Pancreas (tissue), 10 donors: ENCODE measurements around the gene ZNF280A. TPM values are rescaled to one million over a fixed set of nuclear protein-coding genes. Genes with fewer than 3 reads are reported as not detected.

Source experiments
- ATAC-seq, 4 donors: fragments of 200-7000 bp; cut with Tn5 transposase; one replicate each; pipeline versions ENCODE4 v1.8.0 to v1.9.1; 2020; ENCODE audit warnings: mild to moderate bottlenecking in 4 of 4, moderate library complexity in 4 of 4
- DNase-seq, 6 donors: peaks; one replicate each; pipeline ENCODE4 v3.0.0-alpha.2; 2020
- FAIRE-seq: peaks from 2 replicates; lab custom pipeline; 2012; peaks lifted over from hg19 to GRCh38; lab: Jason Lieb, UNC
- H3K27ac ChIP-seq, 4 donors: fragments of 200-600 bp; sonication (generic); 1 replicate in 3 of 4; 2 replicates in 1 of 4; pipeline versions ENCODE4 v1.5.0 to v1.8.0; 2020
- H3K27me3 ChIP-seq, 4 donors: fragments of 200-600 bp; one replicate each; pipeline ENCODE4 v1.8.0; 2021
- H3K36me3 ChIP-seq, 3 donors: fragments of 200-600 bp; sonication (generic) in 1 of 3; one replicate each; pipeline versions ENCODE4 v1.5.0 to v1.8.0; 2020 to 2021
- H3K4me1 ChIP-seq, 3 donors: fragments of 200-600 bp; one replicate each; pipeline ENCODE4 v1.8.0; 2021
- H3K4me3 ChIP-seq, 4 donors: fragments of 200-600 bp; sonication (generic) in 2 of 4; one replicate each; pipeline versions ENCODE4 v1.5.0 to v1.8.0; 2020 to 2021
- H3K9me3 ChIP-seq, 4 donors: fragments of 200-600 bp; one replicate each; pipeline ENCODE4 v1.8.0; 2021
- WGBS, 2 donors: extraction: QIAGEN DNeasy Blood & Tissue Kit; methylation state at CpG; one replicate each; pipeline ENCODE4 v1.1.7; 2013; 5-methylcytosine and 5-hydroxymethylcytosine counted together
- intact Hi-C, 3 donors: fragments of 100-400 bp; cut with DNase I; formaldehyde crosslinking; loops; one replicate each; pipeline versions ENCODE4 v1.11.1 to v1.14.2; 2022
- polyA plus RNA-seq, 2 donors: library from polyadenylated mRNA; stranded (reverse); fragments of 200-250 nt; gene quantifications; one replicate each; pipeline ENCODE4 v1.2.3, GENCODE V29; 2013
- total RNA-seq, 6 donors: library from RNA; stranded (reverse); fragmentation: NEBNext Ultra II Directional in 4 of 6; extraction: Animal tissue kit (Norgen Biotek cat#: 25700) in 4 of 6; gene quantifications; one replicate each; pipeline versions ENCODE4 v1.2.1 to v1.2.4, GENCODE V29; 2021 to 2023
- TF ChIP-seq, protein P1 (sequence below), 4 donors: fragments of 200-600 bp; sonication (generic) in 3 of 4; IDR thresholded peaks; one replicate each; pipeline versions ENCODE4 v1.5.0 to v1.8.0; 2021; ENCODE audit warnings: antibody characterized with exemption in 4 of 4
- donor health status: healthy with polysubstance abuse.
- donor health status: DM: no; HTN: no; CAD: no; lungs with moderate emphysema.
- donor health status: DM: no; HTN: no; CAD: no.
- donor health status: control.
- donor health status: control.
- donor health status: Bipolar disorder and iron deficiency.
- donor health status: DM: yes; HTN: yes; CAD: no.
- donor health status: DM: no; HTN: no; CAD: no.
- donor health status: DM: no; HTN: no; CAD: no.
- donor health status: DM: yes; HTN: yes; CAD: no.

Gene ZNF280A
- total and polyA plus RNA-seq, 8 donors, result not detected

DNA sequence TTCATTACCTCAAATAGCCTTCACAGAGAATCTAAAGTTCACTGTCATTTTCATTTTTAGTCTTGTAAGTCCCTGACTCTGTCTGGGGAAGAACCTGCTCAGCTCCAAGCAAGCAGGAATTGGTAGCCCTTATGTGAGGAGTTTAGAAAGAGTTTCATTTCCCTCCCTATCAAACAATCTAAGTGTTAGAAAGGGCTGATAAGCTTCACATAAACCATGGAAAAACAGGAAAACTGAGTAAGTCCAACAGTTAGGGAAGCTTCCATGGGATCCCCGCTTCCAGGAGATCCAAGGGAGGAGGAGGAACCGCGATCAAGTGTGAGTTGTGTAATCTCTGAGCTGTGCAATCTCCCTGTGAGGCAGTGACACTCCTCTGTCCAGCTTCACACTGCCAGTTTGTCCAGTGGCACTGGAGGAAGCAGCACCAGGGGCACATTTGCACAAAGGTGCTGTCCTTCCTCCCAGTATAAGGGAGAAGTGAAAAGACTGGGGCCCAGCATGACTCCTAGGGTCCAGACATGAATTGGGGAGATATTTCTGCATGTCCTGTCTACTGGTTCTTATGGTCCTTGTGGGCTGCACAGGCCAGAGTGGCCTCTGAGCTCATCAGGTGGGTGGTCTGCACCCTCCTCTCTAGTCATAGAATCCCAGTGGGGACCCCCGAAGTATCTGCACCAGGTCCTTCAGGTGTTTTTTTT is 34.7 kb upstream of the ZNF280A start:
- FAIRE-seq (no peak), ATAC-seq (no peak), DNase-seq (no peak)
- Histone ChIP-seq H3K27me3 (no peaks in the 10 kb centered on the region), H3K4me3 (no peak overlapping the region), H3K4me1 (no peaks in the 10 kb centered on the region), H3K9me3 (no peaks in the 10 kb centered on the region), H3K27ac (no peak overlapping the region), H3K36me3 (no peaks in the 10 kb centered on the region)
- WGBS, 2 donors, result 67 to 81% methylated on average over 4 of the region's 4 CpGs
- intact Hi-C loops, result no loop called here
- TF ChIP-seq, protein P1, sequence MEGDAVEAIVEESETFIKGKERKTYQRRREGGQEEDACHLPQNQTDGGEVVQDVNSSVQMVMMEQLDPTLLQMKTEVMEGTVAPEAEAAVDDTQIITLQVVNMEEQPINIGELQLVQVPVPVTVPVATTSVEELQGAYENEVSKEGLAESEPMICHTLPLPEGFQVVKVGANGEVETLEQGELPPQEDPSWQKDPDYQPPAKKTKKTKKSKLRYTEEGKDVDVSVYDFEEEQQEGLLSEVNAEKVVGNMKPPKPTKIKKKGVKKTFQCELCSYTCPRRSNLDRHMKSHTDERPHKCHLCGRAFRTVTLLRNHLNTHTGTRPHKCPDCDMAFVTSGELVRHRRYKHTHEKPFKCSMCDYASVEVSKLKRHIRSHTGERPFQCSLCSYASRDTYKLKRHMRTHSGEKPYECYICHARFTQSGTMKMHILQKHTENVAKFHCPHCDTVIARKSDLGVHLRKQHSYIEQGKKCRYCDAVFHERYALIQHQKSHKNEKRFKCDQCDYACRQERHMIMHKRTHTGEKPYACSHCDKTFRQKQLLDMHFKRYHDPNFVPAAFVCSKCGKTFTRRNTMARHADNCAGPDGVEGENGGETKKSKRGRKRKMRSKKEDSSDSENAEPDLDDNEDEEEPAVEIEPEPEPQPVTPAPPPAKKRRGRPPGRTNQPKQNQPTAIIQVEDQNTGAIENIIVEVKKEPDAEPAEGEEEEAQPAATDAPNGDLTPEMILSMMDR (IDR thresholded peaks at IDR 0.05), result no peak

DNA sequence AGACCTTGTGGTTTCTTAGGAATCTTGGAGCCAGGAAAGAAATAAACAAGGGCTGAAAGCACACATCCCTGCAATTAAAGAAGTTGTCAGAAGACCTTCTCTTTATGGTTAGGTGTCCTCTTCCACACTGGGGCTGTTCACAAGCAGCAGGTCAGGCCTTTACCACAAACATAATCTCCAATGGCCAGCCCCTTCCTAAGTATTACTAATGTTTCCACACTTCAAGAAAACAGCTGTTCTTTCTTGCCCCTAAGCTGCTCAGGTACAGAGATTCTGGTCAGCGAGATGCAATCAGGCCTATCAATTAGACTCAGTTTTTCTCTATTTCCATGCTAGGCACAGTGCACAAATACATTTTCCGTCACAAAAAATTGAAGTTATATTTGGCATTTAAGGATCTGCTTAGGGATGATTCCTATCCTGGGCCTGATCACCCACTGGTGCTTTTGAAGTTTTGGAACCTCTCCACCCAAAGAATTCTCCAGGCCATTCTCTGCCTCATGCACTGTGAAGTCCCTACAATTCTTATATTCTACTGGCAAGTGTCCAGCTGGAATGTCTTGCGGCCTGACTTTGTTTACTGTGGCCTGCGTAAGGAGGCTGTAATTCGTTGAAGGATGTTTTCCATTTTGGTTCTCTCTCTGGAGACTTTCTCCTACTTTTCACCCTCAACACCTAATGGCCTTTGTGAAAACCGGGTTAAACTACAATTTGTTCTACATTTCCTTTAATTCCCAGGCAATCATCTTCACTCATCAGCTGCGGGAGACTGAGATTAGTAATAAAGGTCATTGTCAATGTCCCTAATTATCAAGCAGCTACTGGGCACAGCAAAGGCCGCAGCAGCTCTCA is 33.9 kb upstream of the ZNF280A start:
- H3K27me3 ChIP-seq, result no peaks in the 10 kb centered on the region
- TF ChIP-seq, protein P1 (IDR thresholded peaks at IDR 0.05), result no peak
- no peaks in the 10 kb centered on the region for H3K4me1 ChIP-seq
- no peak for ATAC-seq
- H3K27ac ChIP-seq, result no peak overlapping the region
- H3K4me3 ChIP-seq, result no peak overlapping the region
- DNase-seq, result no peak
- FAIRE-seq, result no peak
- intact Hi-C loops, result no loop called here
- no peaks in the 10 kb centered on the region for H3K36me3 ChIP-seq
- WGBS, 2 donors, result 63 to 67% methylated on average over 8 of the region's 8 CpGs
- H3K9me3 ChIP-seq, result no peaks in the 10 kb centered on the region

DNA sequence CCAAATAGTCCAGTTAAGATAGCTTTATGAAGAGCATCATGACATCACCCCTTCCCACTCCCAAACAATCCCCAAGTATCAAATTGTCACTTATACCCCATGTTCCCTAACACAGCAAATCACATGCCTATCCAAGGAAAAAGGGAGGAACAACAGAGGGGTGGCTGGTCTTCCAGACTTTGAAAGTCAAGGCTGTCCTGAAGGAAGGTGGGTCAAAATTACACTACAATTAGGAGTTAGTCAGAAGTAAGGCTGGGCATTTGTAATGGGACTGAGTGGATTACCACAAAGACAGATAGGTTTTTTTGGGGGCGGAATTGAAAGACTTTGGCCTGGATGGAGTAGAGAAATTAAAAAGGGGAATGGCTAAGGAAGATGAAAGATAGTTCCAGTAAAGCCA is 33.1 kb upstream of the ZNF280A start:
- Histone ChIP-seq H3K4me1 (no peaks in the 10 kb centered on the region), H3K27me3 (no peaks in the 10 kb centered on the region), H3K9me3 (no peaks in the 10 kb centered on the region), H3K27ac (no peak overlapping the region), H3K4me3 (no peak overlapping the region), H3K36me3 (no peaks in the 10 kb centered on the region)
- DNase-seq (no peak), ATAC-seq (no peak), FAIRE-seq (no peak)
- TF ChIP-seq, protein P1 (IDR thresholded peaks at IDR 0.05), result no peak
- WGBS, 2 donors, result 70 to 72% methylated on average over 1 of the region's 1 CpG
- intact Hi-C loops, result no loop called here

DNA sequence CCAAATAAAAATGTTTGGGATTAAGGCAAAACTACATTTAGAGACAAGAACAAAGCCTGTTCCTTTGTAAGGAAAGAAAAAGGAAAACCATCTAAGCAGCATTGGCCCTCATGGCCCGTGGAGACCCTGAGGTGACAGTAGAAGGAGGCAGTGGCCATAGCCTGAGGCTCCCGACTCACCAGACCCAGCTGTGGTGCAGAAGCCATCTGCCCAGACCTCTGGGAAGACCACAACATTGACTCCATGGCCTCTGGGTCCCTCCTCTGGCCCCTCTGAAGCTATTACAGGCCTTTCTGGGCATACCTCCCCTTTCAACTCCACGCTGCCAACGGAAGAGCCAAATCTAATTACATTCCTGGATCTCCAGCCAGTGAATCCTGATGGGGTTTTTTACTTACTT is 32.6 kb upstream of the ZNF280A start:
- no peak for ATAC-seq
- no peak overlapping the region for H3K4me3 ChIP-seq
- no peak overlapping the region for H3K27ac ChIP-seq
- no peaks in the 10 kb centered on the region for H3K27me3 ChIP-seq
- intact Hi-C loops, result no loop called here
- 60 to 65% methylated on average over 4 of the region's 4 CpGs for WGBS, 2 donors
- TF ChIP-seq, protein P1 (IDR thresholded peaks at IDR 0.05), result no peak
- FAIRE-seq, result no peak
- H3K4me1 ChIP-seq, result no peaks in the 10 kb centered on the region
- H3K36me3 ChIP-seq, result no peaks in the 10 kb centered on the region
- no peak for DNase-seq
- no peaks in the 10 kb centered on the region for H3K9me3 ChIP-seq
